NOMO-1 (cell line): ENCODE measurements around the gene SDHAF1.
"Not testable (repeated sequence)": the region's sequence is repeated elsewhere in the genome, so short reads cannot be mapped to it uniquely, and the experiment has no call there.

Experiments used
- DNase-seq, 2 experiments: peaks; one replicate each; lab custom pipeline; 2025; ENCODE audit not compliant: unreplicated experiment in 2 of 2; lab: John Stamatoyannopoulos, UW

The SDHAF1 gene

DNA sequence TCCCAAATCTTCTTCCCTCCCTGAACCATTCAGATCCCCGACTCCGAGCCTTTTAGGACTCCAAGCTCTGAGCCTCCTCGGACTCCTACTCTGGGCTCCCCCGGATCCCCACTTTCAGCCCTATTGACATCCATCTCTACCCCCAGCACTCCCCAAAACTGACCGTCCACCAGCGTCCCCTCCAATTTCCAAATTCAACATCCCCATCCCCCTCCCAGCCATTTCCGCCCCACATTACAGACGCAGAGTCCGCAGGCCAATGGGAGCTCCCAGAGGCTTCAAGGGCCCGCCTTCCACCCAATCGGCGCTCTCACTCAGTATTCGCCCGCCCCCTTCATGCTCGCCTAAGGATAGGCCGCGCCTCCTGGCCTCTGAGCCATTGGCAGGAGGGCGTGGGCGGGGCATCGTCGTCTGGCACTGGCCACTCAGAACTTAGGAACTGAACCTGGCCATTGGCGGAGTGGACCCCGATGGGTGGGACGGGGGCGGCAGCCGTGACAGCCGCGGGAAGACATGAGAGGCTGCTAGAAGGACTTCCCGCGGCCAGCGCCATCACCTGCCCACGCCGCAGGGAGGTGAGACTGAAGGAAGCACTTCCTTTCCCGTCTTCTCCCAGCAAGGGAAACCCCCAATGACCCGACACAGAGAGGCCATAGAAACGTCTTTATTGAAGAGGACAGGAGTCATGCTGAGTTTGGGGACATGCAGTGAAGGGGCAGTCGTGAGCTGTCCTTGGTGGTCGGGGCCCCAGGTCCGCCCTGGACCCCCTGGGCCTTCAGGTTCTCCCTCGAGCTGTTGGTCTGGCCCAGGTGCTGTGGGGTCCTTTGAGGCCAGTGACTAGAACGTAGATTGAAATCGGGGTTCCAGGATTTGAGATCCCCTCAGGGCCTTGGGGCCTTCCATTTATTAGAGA is 19.3 kb downstream of the SDHAF1 start, which contains the start of gene ALKBH6:
ALKBH6 (minus strand) TSS at position 202 of the 913 bp plus-strand sequence. CDS start 816 bp downstream, outside the sequence.
- peak; percentile 100 for DNase-seq

DNA sequence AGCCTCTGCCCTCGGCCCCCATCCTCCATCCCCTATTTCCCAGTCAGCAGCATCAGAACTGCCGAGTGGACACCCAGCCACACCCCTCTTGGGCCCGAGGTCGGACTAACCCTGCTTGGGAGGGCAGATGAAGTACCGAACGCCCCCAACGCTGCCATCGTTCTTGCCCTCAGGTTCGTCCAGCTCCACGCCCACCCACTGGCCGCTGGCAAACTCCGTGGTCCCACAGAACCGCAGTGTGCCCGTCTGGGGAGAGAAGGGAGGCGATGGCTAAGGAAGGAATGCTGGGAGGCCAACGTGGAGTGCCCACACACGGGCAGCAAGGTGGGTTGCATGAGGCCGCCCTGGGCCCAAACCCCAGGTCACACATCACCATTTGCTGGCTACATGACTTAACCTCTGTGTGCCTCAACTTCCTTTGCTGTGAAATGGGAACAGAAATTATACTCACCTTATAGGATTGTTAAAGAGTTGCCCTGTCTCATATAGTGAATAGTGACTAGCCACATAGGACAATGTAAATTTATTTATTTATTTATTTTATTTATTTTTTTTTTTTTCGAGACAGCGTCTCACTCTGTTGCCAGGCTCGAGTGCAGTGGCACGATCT is 24.2 kb downstream of the SDHAF1 start:
- no peak for DNase-seq

DNA sequence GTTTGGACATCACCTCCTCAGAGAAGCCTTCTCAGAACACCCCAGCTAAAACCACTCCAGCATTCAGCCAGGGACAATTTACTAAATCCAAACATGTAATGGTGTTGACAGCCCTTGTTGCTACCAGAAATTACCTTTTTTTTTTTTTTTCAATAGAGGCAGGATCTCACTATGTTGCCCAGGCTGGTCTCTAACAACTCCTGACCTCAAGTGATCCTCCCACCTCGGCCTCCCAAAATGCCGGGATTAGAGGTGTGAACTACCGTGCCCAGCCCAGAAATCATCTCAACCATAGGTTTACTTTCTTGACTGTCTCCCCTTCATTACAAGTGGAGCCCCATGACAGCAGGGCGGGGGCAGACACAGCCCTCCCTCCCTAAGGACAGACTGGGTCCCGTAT is 28.4 kb downstream of the SDHAF1 start:
- DNase-seq, result no peak

DNA sequence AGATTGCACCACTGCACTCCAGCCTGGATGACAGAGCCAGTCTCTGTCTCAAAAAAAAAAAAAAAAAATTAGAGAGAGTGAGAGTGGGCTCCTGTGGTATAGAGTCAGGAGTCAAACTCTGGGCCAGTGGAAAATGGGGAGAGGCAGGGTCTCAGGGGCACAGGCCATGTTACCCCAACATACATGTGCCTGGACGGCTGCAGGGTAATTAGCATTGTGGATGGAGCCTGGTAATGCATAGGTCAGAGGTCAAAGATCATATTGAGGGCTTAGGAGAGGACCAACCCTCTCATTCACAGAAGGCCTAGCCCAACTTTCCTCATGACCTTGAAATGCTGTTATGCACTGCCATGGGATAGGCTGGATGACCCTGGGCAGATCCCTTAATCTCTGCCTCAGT is 30.6 kb downstream of the SDHAF1 start:
- no peak for DNase-seq

DNA sequence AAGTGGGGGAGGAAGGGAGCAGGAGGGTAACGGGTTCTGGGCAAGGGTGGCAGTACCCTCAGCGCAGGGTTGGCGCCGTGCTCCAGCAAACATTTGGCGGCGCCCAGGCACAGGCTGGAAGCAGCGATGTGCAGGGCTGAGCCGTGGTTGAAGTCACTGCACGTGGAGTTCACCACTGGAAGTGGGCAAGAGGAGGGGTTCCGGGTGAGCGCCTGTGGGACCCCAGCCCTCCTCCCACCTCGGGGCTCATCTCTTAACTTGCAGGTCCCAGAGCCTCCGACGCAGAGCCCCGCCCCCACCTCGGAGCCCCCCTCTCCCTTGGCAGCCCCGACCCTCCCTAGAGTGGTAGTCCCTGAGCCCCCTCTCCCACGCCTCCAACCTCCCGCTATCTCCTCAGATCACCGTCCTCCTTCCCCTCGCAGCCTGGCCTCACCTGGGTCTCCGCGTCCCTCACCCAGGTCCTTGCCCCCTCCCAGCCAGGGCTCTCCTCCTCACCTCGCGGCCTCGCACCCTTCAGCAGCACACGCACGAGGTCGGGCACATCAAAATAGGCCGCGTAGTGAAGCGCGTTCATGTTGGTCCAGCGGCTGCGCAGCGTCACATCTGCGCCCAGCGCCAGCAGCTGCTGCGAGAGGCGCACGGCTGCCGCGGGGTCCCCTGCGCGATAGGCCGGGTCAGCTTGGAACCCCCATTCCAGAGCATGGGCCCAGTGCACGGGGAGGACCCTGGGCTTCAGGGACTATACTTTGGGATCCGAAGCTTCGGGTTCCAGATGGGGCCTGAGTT is 31.3 kb downstream of the SDHAF1 start:
- DNase-seq, result no peak

DNA sequence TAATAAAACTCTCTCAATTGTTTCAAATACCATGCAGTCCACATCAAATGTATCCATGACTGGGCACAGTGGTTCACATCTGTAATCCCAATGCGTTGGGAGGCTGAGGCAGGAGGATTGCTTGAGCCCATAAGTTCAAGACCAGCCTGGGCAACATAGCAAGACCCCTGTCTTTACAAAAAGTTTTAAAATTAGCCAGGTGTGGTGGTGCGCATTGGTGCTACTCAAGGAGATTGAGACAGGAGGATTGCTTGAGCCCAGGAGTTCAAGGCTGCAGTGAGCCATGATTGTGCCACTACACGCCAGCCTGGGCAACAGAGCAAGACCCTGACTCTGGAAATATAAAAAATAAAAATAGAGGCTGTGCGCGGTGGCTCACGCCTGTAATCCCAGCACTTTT is 32.7 kb downstream of the SDHAF1 start:
- DNase-seq, result no peak

DNA sequence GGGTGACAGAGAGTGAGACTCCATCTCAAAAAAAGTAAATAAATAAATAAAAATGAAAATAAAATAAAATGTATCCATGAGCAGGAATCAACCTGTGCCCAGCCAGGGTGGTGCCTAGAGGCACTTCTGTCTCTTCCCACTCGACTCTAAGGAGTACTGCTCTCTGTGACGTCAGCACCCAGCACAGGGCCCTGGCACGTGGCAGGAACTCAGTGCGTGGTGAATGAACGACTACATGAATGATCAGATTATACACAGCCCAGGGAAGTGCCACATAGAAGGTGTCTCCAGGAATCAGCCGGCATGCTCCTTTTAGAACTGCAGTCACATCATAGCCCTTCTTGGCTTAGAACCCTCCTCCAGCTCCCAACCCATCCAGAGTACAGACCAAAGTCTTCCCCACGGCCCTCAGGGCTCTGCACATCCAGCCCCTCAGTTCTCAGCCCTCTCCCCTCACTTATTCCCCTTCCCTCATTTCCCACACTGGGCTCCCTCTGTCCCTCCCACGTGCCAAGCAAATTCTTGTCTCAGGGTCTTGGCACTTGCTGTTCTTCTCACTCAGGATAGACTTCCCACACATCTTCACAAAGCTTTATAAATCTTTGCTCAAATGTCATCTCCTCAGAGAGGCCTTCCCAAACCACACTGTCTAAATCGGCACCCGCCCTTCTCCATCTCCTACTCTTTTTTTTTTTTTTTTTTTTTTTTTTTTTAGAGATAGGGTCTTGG is 33.5 kb downstream of the SDHAF1 start:
- DNase-seq, result no peak

DNA sequence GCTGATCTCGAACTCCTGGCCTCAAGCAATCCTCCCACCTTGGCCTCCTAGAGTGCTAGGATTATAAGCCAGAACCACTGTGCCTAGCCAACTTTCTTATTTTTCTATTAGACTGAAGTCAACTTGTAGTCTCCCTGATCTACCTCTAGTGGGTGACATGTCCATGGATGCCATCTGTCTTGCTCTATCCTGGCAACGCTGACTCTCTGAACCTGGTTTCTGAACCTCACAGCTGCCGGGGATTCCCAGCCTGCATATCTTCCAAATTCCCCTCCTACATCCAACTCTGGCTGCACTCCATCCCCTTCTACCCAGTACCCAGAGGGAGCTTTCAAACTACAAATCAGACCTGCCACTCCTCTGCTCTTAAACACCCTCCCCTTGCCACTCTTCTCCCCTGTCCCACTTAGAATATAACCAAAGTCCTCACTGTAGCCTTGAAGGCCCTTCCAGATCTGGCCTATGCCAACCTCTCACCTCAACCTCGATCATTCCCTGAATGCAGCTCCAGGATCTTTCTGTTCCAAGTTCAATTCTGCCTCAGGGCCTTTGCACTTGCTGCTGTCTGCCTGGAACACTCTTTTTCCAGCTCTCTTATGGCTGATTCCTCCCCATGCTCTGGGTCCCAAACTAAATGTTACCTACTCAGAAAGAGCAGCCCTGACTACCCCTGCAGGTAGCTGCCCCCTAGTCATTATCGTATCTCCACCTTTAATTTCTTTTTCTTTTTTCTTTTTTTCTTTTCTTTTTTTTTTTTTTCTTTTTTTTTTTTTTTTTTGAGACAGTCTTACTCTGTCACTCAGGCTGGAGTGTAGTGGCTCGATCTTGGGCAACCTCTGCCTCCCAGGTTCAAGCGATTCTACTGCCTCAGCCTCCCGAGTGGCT is 35.5 kb downstream of the SDHAF1 start:
- DNase-seq, result no peak

DNA sequence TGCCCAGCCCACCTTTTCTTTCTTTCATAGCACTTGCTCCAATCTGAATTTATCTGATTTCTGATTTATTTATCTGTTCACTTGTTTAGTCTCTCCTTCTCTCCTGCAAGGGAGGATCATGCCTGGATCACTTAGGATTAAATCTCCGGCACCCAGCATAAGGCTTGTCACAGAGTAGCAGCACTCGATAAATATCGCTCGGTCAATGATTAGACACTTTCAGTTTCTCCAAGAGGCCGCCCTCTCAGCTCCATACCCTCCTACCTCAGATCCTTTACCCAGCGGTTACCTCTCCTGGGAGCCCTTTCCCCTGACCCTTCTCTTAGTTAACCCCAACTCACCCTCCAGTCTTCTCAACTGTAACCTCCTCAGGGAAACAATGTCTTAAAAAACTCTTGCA is 36.3 kb downstream of the SDHAF1 start:
- no peak for DNase-seq

DNA sequence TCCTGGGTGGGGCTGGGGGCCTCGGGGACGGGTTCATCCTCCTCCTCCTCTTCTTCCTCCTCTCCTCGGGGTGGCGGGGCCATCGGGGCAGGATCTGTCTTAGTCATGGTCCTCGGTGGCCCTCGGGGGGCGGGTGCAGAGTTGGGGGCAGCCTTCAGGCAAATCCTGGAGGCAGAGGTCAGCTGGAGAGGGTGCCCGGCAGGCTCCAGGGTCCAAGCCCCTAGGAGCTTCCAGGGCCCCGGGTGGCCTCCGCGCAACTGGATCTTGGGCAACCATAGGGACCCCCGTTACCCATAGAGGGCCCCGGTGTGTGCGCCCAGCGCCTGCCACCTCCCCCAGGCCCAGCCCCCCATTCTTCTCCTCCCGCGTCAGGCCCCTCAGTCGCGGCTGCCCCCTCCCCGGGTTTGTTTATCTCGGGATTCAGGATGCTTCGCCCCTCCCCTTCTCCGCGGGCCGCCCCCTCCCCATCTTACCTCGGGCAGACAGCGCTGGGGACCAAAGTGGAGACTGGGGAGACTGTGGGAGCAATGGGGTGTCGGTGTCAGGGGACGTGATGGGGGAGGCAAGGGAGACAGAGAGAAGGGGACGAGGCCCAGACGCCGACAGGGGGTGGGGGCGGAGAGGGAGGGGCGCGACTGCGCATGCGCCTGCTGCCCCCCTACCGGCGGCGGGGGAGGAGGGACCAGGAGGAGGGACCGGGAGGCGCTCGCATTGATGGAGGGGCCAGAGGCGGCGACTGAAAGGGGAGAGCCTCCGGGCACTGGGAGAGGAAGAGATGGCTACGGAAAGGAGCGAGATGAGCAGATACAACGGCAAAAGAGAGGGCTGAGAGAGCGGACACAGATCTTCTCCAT is 37.5 kb downstream of the SDHAF1 start, which contains the start of gene CLIP3:
CLIP3 (minus strand) TSS at position 623 of the 854 bp plus-strand sequence; CDS start at position 107, 516 bp downstream.
- no peak for DNase-seq

DNA sequence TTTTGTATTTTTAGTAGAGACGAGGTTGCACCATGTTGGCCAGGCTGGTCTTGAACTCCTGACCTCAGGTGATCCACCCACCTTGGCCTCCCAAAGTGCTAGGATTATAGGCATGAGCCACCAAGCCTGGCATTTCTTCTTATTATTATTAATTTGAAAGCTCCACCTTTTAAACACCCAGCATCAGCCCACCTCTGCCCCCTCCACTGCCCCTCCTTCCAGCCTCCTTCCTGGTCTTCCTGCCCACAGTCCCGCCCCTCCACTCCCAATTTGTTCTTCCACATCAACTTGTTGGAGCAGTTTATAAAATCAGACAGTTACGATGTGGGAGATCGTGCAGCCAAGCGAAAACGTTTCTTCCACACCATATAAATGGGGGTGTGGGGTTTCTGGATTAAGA is 45.5 kb downstream of the SDHAF1 start:
- DNase-seq, result no peak

DNA sequence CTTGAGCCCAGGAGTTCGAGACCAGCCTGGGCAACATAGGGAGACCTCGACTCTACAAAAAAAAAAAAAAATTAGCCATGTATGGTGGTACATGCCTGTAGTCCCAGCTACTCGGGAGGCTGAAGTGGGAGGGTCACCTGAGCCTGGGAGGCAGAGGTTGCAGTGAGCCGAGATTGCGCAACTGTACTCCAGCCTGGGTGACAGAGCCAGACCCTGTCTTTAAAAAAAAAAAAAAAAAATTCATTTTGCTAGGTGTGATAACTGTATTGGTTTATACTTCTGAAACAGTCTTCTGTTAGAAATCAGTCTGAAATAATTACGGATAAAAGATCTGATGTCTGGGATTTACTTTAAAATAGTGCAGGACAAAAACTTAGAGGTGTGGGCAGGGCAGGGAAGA is 46.1 kb downstream of the SDHAF1 start:
- DNase-seq, result not testable (repeated sequence)

DNA sequence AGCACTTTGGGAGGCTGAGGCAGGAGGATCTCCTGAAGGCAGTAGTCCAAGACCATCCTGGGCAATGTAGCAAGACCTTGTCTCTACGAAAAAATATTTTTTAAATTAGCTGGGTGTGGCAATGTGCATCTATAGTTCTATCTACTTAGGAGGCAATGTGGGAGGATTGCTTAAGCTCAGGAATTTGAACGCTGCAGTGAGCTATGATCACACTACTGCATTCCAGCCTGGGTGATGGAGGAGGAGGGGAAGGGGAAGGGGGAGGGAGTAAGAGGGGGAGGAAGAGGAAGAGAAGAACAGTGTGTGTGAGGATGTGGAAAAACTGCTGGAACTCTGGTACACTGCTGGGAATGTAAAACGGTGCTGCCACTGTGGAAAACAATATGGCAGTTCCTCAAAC is 46.8 kb downstream of the SDHAF1 start:
- no peak for DNase-seq

DNA sequence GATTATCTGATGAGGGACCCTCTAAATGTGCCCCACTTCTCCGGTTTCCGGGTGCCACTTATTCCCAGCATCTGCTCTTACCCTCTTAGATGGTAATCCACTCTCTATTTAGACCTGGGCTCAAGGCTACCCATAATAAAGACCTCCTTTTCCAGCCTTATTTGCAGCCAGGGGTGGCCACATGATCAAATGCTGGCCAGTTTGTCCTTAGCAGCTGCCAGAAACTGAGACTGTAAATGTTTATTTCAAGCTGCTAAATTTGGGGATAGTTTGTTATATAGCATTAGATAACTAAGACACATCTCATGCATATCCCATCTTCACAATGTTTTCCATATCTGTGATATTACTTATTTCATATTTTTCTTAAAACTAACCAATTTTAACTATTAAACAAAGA is 49.0 kb downstream of the SDHAF1 start:
- DNase-seq, result no peak
